GM10266 (cell line): ENCODE results near the gene NDC1.

Experiments
- DNase-seq: peaks from one replicate; pipeline ENCODE4 v3.0.0; 2012; ENCODE audit errors: extremely low spot score
- CTCF ChIP-seq: IDR thresholded peaks from 2 replicates; pipeline ENCODE4 v1.5.1; 2012; ENCODE audit warnings: mild to moderate bottlenecking, low read depth; ENCODE audit not compliant: control insufficient read depth, insufficient read depth; ENCODE audit errors: missing control alignments

Gene NDC1

GRCh38 chr1:53716150-53716549 lies 121.9 kb downstream of the NDC1 start:
- no peak for TF ChIP-seq CTCF

GRCh38 chr1:53715478-53715877 lies 122.6 kb downstream of the NDC1 start:
- TF ChIP-seq CTCF: peak; percentile 64
- DNase-seq: peak; percentile 44

More at GRCh38 chr1:53716150-53716549, 121.9 kb downstream of the NDC1 start:
- DNase-seq: no peak
